ENCODE results near the gene SPATA3. TPM values are rescaled to one million over a fixed set of nuclear protein-coding genes. Genes with fewer than 3 reads are reported as not detected.
"Not testable (repeated sequence)": the region's sequence is repeated elsewhere in the genome, so short reads cannot be mapped to it uniquely, and the experiment has no call there.

The SPATA3 gene
- total and polyA plus RNA-seq, 4 donors = not detected

GRCh38 chr2:231018184-231018583 lies 22.3 kb downstream of the SPATA3 start:
- Histone ChIP-seq H3K4me1 (ENCODE audit: control insufficient read depth in 4 of 4, insufficient read depth in 4 of 4, low read length in 3 of 4) (peaks cover 0 to 4% (median 1%) of the 10 kb centered on the region in 4 donors), H3K27me3 (ENCODE audit: control insufficient read depth in 4 of 4, insufficient read depth in 4 of 4, low read length in 3 of 4) (no peaks in the 10 kb centered on the region), H3K36me3 (ENCODE audit: control insufficient read depth in 4 of 4, insufficient read depth in 3 of 4, low read depth in 1 of 4, low read length in 3 of 4) (no peaks in the 10 kb centered on the region), H3K27ac (ENCODE audit: low read depth in 1 of 2, low read length in 2 of 2) (no peak overlapping the region), H3K9me3 (ENCODE audit: control insufficient read depth in 4 of 4, low read length in 3 of 4) (no peaks in the 10 kb centered on the region), H3K9ac (ENCODE audit: low read depth in 1 of 2, low read length in 2 of 2) (no peak overlapping the region), H3K4me3 (ENCODE audit: low read depth in 1 of 3, low read length in 3 of 3) (no peak overlapping the region)
- TF ChIP-seq ZBTB33 (IDR thresholded peaks at IDR 0.05) (no peak), SP1 (IDR thresholded peaks at IDR 0.05) (no peak), NR2F2 (IDR thresholded peaks at IDR 0.05) (no peak), ATF3 (IDR thresholded peaks at IDR 0.05) (no peak), HNF4A (conservative IDR thresholded peaks at IDR 0.05) (no peak), EGR1 (IDR thresholded peaks at IDR 0.05; ENCODE audit: low read depth in 2 of 2) (no peak), HNF4G (IDR thresholded peaks at IDR 0.05) (no peak), RXRA (IDR thresholded peaks at IDR 0.05) (no peak), RAD21 (IDR thresholded peaks at IDR 0.05) (no peak), FOXA2 (IDR thresholded peaks at IDR 0.05) (no peak), YY1 (IDR thresholded peaks at IDR 0.05) (no peak), MAX (IDR thresholded peaks at IDR 0.05) (no peak), REST (IDR thresholded peaks at IDR 0.05) (no peak), JUND (IDR thresholded peaks at IDR 0.05) (no peak), CTCF (IDR thresholded peaks at IDR 0.05; ENCODE audit: low read depth, low read length, missing input control) (no peak), FOXA1 (IDR thresholded peaks at IDR 0.05) (no peak), TAF1 (conservative IDR thresholded peaks at IDR 0.05) (no peak), GABPA (IDR thresholded peaks at IDR 0.05 in 1 of 2, conservative IDR thresholded peaks at IDR 0.05 in 1 of 2) (no peak)
- no peak for DNase-seq (ENCODE audit: low spot score)
- 93% methylated on average over 3 of the region's 3 CpGs for WGBS

GRCh38 chr2:231025059-231025458 lies 29.1 kb downstream of the SPATA3 start:
- not testable (repeated sequence) for H3K27ac ChIP-seq (ENCODE audit: low read depth in 1 of 2, low read length in 2 of 2); DNase-seq (ENCODE audit: low spot score); H3K27me3 ChIP-seq (ENCODE audit: control insufficient read depth in 4 of 4, insufficient read depth in 4 of 4, low read length in 3 of 4); H3K36me3 ChIP-seq (ENCODE audit: control insufficient read depth in 4 of 4, insufficient read depth in 3 of 4, low read depth in 1 of 4, low read length in 3 of 4); H3K9ac ChIP-seq (ENCODE audit: low read depth in 1 of 2, low read length in 2 of 2); H3K9me3 ChIP-seq (ENCODE audit: control insufficient read depth in 4 of 4, low read length in 3 of 4); H3K4me1 ChIP-seq (ENCODE audit: control insufficient read depth in 4 of 4, insufficient read depth in 4 of 4, low read length in 3 of 4); H3K4me3 ChIP-seq (ENCODE audit: low read depth in 1 of 3, low read length in 3 of 3)
- 96% methylated on average over 3 of the region's 3 CpGs for WGBS

Measured in liver (tissue), 9 donors.